Thymus (tissue), 11 donors: ENCODE results near the gene GTF2H4. TPM values are rescaled to one million over a fixed set of nuclear protein-coding genes. Genes with fewer than 3 reads are reported as not detected.

Experiments
- DNase-seq, 9 donors: peaks; one replicate each; pipeline ENCODE4 v3.0.0-alpha.2; 2013; ENCODE audit warnings: low spot score in 9 of 9, low read depth in 6 of 9, missing footprints in 1 of 9
- H3K27ac ChIP-seq, 2 donors: one replicate each; pipeline ENCODE4 v1.5.1; 2013; ENCODE audit warnings: control low read depth in 1 of 2, low read depth in 1 of 2, low read length in 1 of 2, mild to moderate bottlenecking in 1 of 2, moderate library complexity in 1 of 2
- H3K27me3 ChIP-seq, 2 donors: one replicate each; pipeline ENCODE4 v1.5.1; 2013; ENCODE audit warnings: low read length in 1 of 2; ENCODE audit not compliant: control insufficient read depth in 2 of 2, insufficient read depth in 1 of 2
- H3K36me3 ChIP-seq, 2 donors: one replicate each; pipeline ENCODE4 v1.5.1; 2013; ENCODE audit warnings: low read length in 1 of 2, mild to moderate bottlenecking in 1 of 2, moderate library complexity in 1 of 2; ENCODE audit not compliant: control insufficient read depth in 2 of 2, insufficient read depth in 2 of 2
- H3K4me1 ChIP-seq, 2 donors: one replicate each; pipeline ENCODE4 v1.5.1; 2013; ENCODE audit warnings: low read length in 2 of 2; ENCODE audit not compliant: control insufficient read depth in 2 of 2, insufficient read depth in 2 of 2
- H3K4me3 ChIP-seq, 2 donors: one replicate each; pipeline ENCODE4 v1.5.1; 2013; ENCODE audit warnings: low read length in 2 of 2, control low read depth in 1 of 2, mild to moderate bottlenecking in 1 of 2
- H3K9me3 ChIP-seq, 2 donors: one replicate each; pipeline ENCODE4 v1.5.1; 2013; ENCODE audit warnings: low read length in 1 of 2, mild to moderate bottlenecking in 1 of 2; ENCODE audit not compliant: control insufficient read depth in 2 of 2, insufficient read depth in 1 of 2
- WGBS: extraction: QIAGEN DNeasy Blood & Tissue Kit; methylation state at CpG from one replicate; pipeline ENCODE4 v1.1.7; 2013; 5-methylcytosine and 5-hydroxymethylcytosine counted together
- polyA plus RNA-seq: library from polyadenylated mRNA; stranded (reverse); fragments of 200-250 nt; gene quantifications from one replicate; pipeline ENCODE4 v1.2.3, GENCODE V29; 2013
- total RNA-seq: library from RNA; stranded (reverse); fragments of 120-200 nt; gene quantifications from one replicate; pipeline ENCODE4 v1.2.4, GENCODE V29; 2013
- donor health status: healthy.

GTF2H4 gene
- total and polyA plus RNA-seq, 2 donors: 12.9 to 35.4 TPM

- no peak overlapping the region for H3K27ac ChIP-seq
- WGBS: 93% methylated on average over 6 of the region's 6 CpGs
- no peak overlapping the region for H3K4me3 ChIP-seq
- peaks cover 0 to 50% of the 10 kb centered on the region in 2 donors for H3K27me3 ChIP-seq
- no peaks in the 10 kb centered on the region for H3K9me3 ChIP-seq
- H3K4me1 ChIP-seq: no peaks in the 10 kb centered on the region
- no peak for DNase-seq
- no peaks in the 10 kb centered on the region for H3K36me3 ChIP-seq
Observed at GRCh38 chr6:30937265-30937664, 29.3 kb downstream of the GTF2H4 start.

- Histone ChIP-seq H3K4me3 (no peak overlapping the region), H3K27ac (no peak overlapping the region), H3K27me3 (peaks cover 0 to 55% of the 10 kb centered on the region in 2 donors), H3K9me3 (peaks cover 0 to 10% of the 10 kb centered on the region in 2 donors), H3K36me3 (no peaks in the 10 kb centered on the region), H3K4me1 (no peaks in the 10 kb centered on the region)
- WGBS: 82% methylated on average over 4 of the region's 4 CpGs
- no peak for DNase-seq
Observed at GRCh38 chr6:30938730-30939129, 30.7 kb downstream of the GTF2H4 start.

GRCh38 chr6:30939473-30939872, 31.5 kb downstream of the GTF2H4 start:
- Histone ChIP-seq H3K9me3 (peaks cover 0 to 13% of the 10 kb centered on the region in 2 donors), H3K27me3 (peaks cover 0 to 52% of the 10 kb centered on the region in 2 donors), H3K4me3 (no peak overlapping the region), H3K4me1 (no peaks in the 10 kb centered on the region), H3K27ac (no peak overlapping the region), H3K36me3 (no peaks in the 10 kb centered on the region)
- DNase-seq: no peak
- WGBS: 85% methylated on average over 3 of the region's 3 CpGs

GRCh38 chr6:30940361-30940986, 32.5 kb downstream of the GTF2H4 start, which contains the start of gene MUCL3:
Gene MUCL3, plus strand, starts transcription at chr6:30940973. Its CDS starts 27 bp downstream, at chr6:30941000.
- Histone ChIP-seq H3K4me1 (no peaks in the 10 kb centered on the region), H3K36me3 (no peaks in the 10 kb centered on the region), H3K9me3 (peaks cover 0 to 13% of the 10 kb centered on the region in 2 donors), H3K27me3 (peaks cover 0 to 50% of the 10 kb centered on the region in 2 donors), H3K27ac (no peak within 1 kb of the TSS), H3K4me3 (no peak within 1 kb of the TSS)
- DNase-seq: no peak
- 75% methylated on average over 16 of the region's 16 CpGs for WGBS

GRCh38 chr6:30942338-30943060, 34.5 kb downstream of the GTF2H4 start:
- Histone ChIP-seq H3K4me3 (no peak overlapping the region), H3K36me3 (no peaks in the 10 kb centered on the region), H3K27me3 (peaks cover 0 to 43% of the 10 kb centered on the region in 2 donors), H3K9me3 (peaks cover 0 to 13% of the 10 kb centered on the region in 2 donors), H3K4me1 (no peaks in the 10 kb centered on the region), H3K27ac (no peak overlapping the region)
- DNase-seq: no peak
- 22% methylated on average over 15 of the region's 15 CpGs for WGBS

- Histone ChIP-seq H3K27ac (no peak overlapping the region), H3K27me3 (peaks cover 0 to 35% of the 10 kb centered on the region in 2 donors), H3K9me3 (peaks cover 0 to 13% of the 10 kb centered on the region in 2 donors), H3K4me1 (no peaks in the 10 kb centered on the region), H3K36me3 (no peaks in the 10 kb centered on the region), H3K4me3 (no peak overlapping the region)
- 94% methylated on average over 4 of the region's 4 CpGs for WGBS
- DNase-seq: no peak
Observed at GRCh38 chr6:30944051-30944450, 36.0 kb downstream of the GTF2H4 start.

- Histone ChIP-seq H3K9me3 (peaks cover 0 to 13% of the 10 kb centered on the region in 2 donors), H3K36me3 (no peaks in the 10 kb centered on the region), H3K4me3 (no peak overlapping the region), H3K27me3 (peaks cover 0 to 34% of the 10 kb centered on the region in 2 donors), H3K4me1 (no peaks in the 10 kb centered on the region), H3K27ac (no peak overlapping the region)
- WGBS: 96% methylated on average over 5 of the region's 5 CpGs
- no peak for DNase-seq
Observed at GRCh38 chr6:30945281-30945680, 37.3 kb downstream of the GTF2H4 start.

GRCh38 chr6:30947231-30947630, 39.2 kb downstream of the GTF2H4 start:
- Histone ChIP-seq H3K4me3 (no peak overlapping the region), H3K27ac (no peak overlapping the region), H3K4me1 (no peaks in the 10 kb centered on the region), H3K27me3 (peaks cover 0 to 32% of the 10 kb centered on the region in 2 donors), H3K9me3 (peaks cover 0 to 13% of the 10 kb centered on the region in 2 donors), H3K36me3 (no peaks in the 10 kb centered on the region)
- no peak for DNase-seq
- 89% methylated on average over 4 of the region's 4 CpGs for WGBS

- Histone ChIP-seq H3K9me3 (peaks cover 0 to 3% of the 10 kb centered on the region in 2 donors), H3K4me1 (no peaks in the 10 kb centered on the region), H3K27ac (no peak overlapping the region), H3K4me3 (no peak overlapping the region), H3K27me3 (peaks cover 4 to 40% of the 10 kb centered on the region in 2 donors), H3K36me3 (no peaks in the 10 kb centered on the region)
- 97% methylated on average over 6 of the region's 6 CpGs for whole genome bisulfite sequencing
- no peak for DNase-seq
Observed at GRCh38 chr6:30948811-30949210, 40.8 kb downstream of the GTF2H4 start.
